ENCODE results near the gene CACNB2.

DNA sequence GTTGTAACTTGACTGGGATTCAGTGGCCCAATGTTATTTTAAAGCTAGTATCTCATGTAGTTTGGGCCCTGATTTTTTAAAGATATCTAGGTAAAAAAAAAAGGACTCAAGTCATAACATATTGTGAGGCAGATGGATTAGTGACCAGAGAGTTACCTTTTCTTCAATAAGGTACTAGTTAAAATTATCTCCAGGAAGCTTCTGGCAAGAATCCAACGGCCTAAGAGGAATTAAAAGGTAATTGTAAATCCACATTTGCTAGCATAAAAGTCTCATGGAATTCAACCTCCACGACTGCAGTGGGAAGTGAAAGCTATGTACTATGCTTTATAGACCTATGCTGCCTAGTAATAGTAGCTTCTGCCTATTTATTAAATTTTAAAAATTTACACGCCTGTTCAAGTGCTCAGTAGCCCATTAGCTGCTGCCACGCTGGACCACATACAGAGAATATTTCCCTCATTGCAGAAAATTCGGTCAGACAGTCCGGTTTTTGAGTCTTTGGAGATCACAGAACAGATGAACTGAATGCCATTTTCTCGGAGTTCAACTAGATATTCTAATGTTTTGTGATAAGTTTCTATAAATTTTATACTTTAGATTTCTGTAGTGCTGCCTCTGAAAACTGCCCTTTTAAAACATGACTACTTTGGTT is 392.8 kb downstream of the CACNB2 start:
- TF ChIP-seq CTCF (IDR thresholded peaks at IDR 0.05; ENCODE audit: low read depth, low read length, poor library complexity, severe bottlenecking) (no peak), EZH2phosphoT487 (IDR thresholded peaks at IDR 0.05; ENCODE audit: borderline replicate concordance, low read length) (no peak)

All from DOHH2 (cell line).